Eye (tissue), 1 donor: Measurements from ENCODE around the gene ARHGEF17.

Experiments
- DNase-seq: peaks from one replicate; pipeline ENCODE4 v3.0.0-alpha.2; 2015

Gene ARHGEF17

GRCh38 chr11:73383249-73384124 is 75.4 kb downstream of the ARHGEF17 start:
- no peak for DNase-seq

- DNase-seq: no peak
Observed at GRCh38 chr11:73384125-73384441, 76.0 kb downstream of the ARHGEF17 start.

GRCh38 chr11:73384531-73384871 is 76.4 kb downstream of the ARHGEF17 start:
- no peak for DNase-seq

GRCh38 chr11:73384872-73385689 is 77.0 kb downstream of the ARHGEF17 start:
- DNase-seq: no peak

GRCh38 chr11:73386016-73386415 is 77.9 kb downstream of the ARHGEF17 start:
- DNase-seq: no peak

- no peak for DNase-seq
Observed at GRCh38 chr11:73386546-73386945, 78.5 kb downstream of the ARHGEF17 start.

GRCh38 chr11:73387594-73388264 is 79.7 kb downstream of the ARHGEF17 start:
- DNase-seq: peak; percentile 61

GRCh38 chr11:73388265-73389133 is 80.4 kb downstream of the ARHGEF17 start:
- DNase-seq: no peak

GRCh38 chr11:73389134-73389525 is 81.1 kb downstream of the ARHGEF17 start:
- DNase-seq: no peak

- DNase-seq: no peak
Observed at GRCh38 chr11:73389916-73390315, 81.8 kb downstream of the ARHGEF17 start.

GRCh38 chr11:73390601-73391565 is 82.8 kb downstream of the ARHGEF17 start:
- no peak for DNase-seq

- no peak for DNase-seq
Observed at GRCh38 chr11:73391665-73392064, 83.6 kb downstream of the ARHGEF17 start.

- no peak for DNase-seq
Observed at GRCh38 chr11:73392108-73393010, 84.3 kb downstream of the ARHGEF17 start.

GRCh38 chr11:73393011-73393380 is 84.9 kb downstream of the ARHGEF17 start:
- no peak for DNase-seq

GRCh38 chr11:73393479-73394415 is 85.7 kb downstream of the ARHGEF17 start:
- DNase-seq: peak; percentile 92

GRCh38 chr11:73394416-73395296 is 86.6 kb downstream of the ARHGEF17 start:
- no peak for DNase-seq

GRCh38 chr11:73395297-73396208 is 87.5 kb downstream of the ARHGEF17 start:
- DNase-seq: no peak
